ENCODE data around the gene MORN4. TPM values are rescaled to one million over a fixed set of nuclear protein-coding genes. Genes with fewer than 3 reads are reported as not detected.

Gene MORN4
- total and polyA plus RNA-seq, 2 of the 13 experiments (the other 11 are each of a cell fraction or from before 2014, with no cell fraction given): 3.4 to 9.1 TPM

DNA sequence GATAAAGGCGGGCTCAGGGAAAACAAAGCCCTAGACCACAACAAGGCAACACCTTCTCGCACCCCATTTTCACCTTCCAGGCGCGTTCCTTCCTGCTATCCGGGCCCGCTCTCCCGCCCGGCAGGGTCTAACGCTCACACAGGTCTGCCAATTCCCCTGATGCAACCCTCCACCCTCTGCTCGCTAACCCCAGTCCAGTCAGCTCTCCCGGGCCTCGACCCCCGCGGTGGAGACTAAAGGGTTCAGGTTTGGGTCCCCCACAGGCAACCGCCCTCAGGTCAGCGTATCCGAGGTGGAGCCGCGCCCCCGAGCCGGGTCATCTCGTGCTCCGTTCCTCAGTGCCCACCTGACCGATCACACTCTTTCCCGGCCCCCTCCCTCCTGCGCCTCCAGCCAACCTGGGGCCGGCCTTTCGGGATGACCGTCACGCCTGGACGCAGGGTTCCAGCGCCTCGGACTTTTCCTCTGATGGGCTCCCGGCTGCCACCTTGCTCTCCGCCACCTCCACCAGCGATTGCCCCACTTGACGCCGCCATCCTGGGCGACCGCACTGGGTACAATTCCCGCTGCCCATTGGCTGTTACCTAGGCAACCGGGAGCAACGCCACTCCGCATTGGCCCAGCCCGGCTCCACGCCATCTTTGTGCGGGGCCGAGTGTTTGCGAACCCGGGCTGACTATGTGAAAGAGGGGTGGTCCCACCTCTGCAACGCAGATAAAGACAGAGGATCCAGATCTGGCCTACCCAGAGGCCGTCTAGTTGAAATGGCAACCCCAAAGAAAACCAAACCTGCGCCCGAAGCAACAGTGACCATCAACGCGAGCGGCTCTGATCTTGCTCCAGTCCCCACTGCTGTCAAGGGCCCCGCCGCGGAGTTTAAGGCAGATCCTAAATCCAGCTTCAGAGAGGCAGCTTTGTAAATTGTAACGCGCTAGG lies at the start of gene MORN4 (continued):
- TF ChIP-seq, protein P1, sequence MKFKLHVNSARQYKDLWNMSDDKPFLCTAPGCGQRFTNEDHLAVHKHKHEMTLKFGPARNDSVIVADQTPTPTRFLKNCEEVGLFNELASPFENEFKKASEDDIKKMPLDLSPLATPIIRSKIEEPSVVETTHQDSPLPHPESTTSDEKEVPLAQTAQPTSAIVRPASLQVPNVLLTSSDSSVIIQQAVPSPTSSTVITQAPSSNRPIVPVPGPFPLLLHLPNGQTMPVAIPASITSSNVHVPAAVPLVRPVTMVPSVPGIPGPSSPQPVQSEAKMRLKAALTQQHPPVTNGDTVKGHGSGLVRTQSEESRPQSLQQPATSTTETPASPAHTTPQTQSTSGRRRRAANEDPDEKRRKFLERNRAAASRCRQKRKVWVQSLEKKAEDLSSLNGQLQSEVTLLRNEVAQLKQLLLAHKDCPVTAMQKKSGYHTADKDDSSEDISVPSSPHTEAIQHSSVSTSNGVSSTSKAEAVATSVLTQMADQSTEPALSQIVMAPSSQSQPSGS (CRISPR knock-in tag; IDR thresholded peaks at IDR 0.05): no peak
- TF ChIP-seq, protein P2, sequence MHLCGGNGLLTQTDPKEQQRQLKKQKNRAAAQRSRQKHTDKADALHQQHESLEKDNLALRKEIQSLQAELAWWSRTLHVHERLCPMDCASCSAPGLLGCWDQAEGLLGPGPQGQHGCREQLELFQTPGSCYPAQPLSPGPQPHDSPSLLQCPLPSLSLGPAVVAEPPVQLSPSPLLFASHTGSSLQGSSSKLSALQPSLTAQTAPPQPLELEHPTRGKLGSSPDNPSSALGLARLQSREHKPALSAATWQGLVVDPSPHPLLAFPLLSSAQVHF (CRISPR knock-in tag; IDR thresholded peaks at IDR 0.05): no peak
- TF ChIP-seq CBX1 (IDR thresholded peaks at IDR 0.05; ENCODE audit: low read depth) (no peak), ETV5 (CRISPR knock-in tag; IDR thresholded peaks at IDR 0.05; ENCODE audit: borderline replicate concordance) (no peak), HNRNPLL (IDR thresholded peaks at IDR 0.05; ENCODE audit: low read depth, low read length, poor library complexity, severe bottlenecking) (peak; percentile 68), NRL (CRISPR knock-in tag; IDR thresholded peaks at IDR 0.05; ENCODE audit: borderline replicate concordance) (0 out of 2 replicates have a peak, but pooled peaks have one; percentile 70), REXO4 (CRISPR knock-in tag; IDR thresholded peaks at IDR 0.05; ENCODE audit: borderline replicate concordance) (no peak), AKAP8 (CRISPR knock-in tag; IDR thresholded peaks at IDR 0.05) (0 out of 2 replicates have a peak, but pooled peaks have one; percentile 40), SPEN (CRISPR knock-in tag; IDR thresholded peaks at IDR 0.05; ENCODE audit: low read depth) (peak; percentile 63), ATM (IDR thresholded peaks at IDR 0.05; ENCODE audit: borderline replicate concordance) (no peak), ZNF317 (CRISPR knock-in tag; IDR thresholded peaks at IDR 0.05) (no peak), SP5 (CRISPR knock-in tag; IDR thresholded peaks at IDR 0.05; ENCODE audit: borderline replicate concordance, low read depth) (no peak), MIER3 (CRISPR knock-in tag; IDR thresholded peaks at IDR 0.05; ENCODE audit: borderline replicate concordance) (peak; percentile 18; the same call in 1 of the 2 replicates), ZNF296 (CRISPR knock-in tag; conservative IDR thresholded peaks at IDR 0.05) (no peak), WIZ (CRISPR knock-in tag; IDR thresholded peaks at IDR 0.05) (no peak), SAFB2 (CRISPR knock-in tag; IDR thresholded peaks at IDR 0.05; ENCODE audit: borderline replicate concordance, low read depth) (no peak), SALL2 (CRISPR knock-in tag; IDR thresholded peaks at IDR 0.05) (peak; percentile 64; the same call in 1 of the 2 replicates), SMAD1 (CRISPR knock-in tag; IDR thresholded peaks at IDR 0.05; ENCODE audit: borderline replicate concordance, low read depth) (0 out of 2 replicates have a peak, but pooled peaks have one; percentile 53), DNMT1 (CRISPR knock-in tag; IDR thresholded peaks at IDR 0.05) (no peak), ZNF382 (CRISPR knock-in tag; IDR thresholded peaks at IDR 0.05; ENCODE audit: borderline replicate concordance) (no peak)
- TF ChIP-seq, protein P3, sequence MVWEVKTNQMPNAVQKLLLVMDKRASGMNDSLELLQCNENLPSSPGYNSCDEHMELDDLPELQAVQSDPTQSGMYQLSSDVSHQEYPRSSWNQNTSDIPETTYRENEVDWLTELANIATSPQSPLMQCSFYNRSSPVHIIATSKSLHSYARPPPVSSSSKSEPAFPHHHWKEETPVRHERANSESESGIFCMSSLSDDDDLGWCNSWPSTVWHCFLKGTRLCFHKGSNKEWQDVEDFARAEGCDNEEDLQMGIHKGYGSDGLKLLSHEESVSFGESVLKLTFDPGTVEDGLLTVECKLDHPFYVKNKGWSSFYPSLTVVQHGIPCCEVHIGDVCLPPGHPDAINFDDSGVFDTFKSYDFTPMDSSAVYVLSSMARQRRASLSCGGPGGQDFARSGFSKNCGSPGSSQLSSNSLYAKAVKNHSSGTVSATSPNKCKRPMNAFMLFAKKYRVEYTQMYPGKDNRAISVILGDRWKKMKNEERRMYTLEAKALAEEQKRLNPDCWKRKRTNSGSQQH (CRISPR knock-in tag; IDR thresholded peaks at IDR 0.05; ENCODE audit: low read depth): no peak
- TF ChIP-seq, protein P4, sequence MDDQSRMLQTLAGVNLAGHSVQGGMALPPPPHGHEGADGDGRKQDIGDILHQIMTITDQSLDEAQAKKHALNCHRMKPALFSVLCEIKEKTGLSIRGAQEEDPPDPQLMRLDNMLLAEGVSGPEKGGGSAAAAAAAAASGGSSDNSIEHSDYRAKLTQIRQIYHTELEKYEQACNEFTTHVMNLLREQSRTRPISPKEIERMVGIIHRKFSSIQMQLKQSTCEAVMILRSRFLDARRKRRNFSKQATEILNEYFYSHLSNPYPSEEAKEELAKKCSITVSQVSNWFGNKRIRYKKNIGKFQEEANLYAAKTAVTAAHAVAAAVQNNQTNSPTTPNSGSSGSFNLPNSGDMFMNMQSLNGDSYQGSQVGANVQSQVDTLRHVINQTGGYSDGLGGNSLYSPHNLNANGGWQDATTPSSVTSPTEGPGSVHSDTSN (CRISPR knock-in tag; IDR thresholded peaks at IDR 0.05; ENCODE audit: borderline replicate concordance): no peak
- TF ChIP-seq, protein P5, sequence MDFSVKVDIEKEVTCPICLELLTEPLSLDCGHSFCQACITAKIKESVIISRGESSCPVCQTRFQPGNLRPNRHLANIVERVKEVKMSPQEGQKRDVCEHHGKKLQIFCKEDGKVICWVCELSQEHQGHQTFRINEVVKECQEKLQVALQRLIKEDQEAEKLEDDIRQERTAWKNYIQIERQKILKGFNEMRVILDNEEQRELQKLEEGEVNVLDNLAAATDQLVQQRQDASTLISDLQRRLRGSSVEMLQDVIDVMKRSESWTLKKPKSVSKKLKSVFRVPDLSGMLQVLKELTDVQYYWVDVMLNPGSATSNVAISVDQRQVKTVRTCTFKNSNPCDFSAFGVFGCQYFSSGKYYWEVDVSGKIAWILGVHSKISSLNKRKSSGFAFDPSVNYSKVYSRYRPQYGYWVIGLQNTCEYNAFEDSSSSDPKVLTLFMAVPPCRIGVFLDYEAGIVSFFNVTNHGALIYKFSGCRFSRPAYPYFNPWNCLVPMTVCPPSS (IDR thresholded peaks at IDR 0.05): no peak

Data from HepG2 (cell line).